HepG2 (cell line): ENCODE data around the gene S1PR2. TPM values are rescaled to one million over a fixed set of nuclear protein-coding genes. Genes with fewer than 3 reads are reported as not detected.
"Not testable (repeated sequence)": the region's sequence is repeated elsewhere in the genome, so short reads cannot be mapped to it uniquely, and the experiment has no call there.

Experiments used
- ATAC-seq: fragments of 200-7000 bp; cut with Tn5 transposase; 3 replicates; pipeline ENCODE4 v1.9.1; 2020; ENCODE audit warnings: mild to moderate bottlenecking, moderate library complexity
- BruUV-seq: library from RNA; stranded (reverse); fragments of 400-500 nt; replicated peaks from 2 replicates; lab custom pipeline; 2021; lab: Mats Ljungman, UMichigan
- CTCF ChIA-PET: fragments of 300-600 bp; formaldehyde crosslinking; extraction: SDS; loops from one replicate; lab custom pipeline; 2021; ENCODE audit warnings: low total read pairs, inconsistent platforms, low intra/inter-chr PET ratio; lab: Yijun Ruan, JAX
- POLR2A ChIA-PET: fragments of 350-600 bp; sonication (Branson Sonifier 250); formaldehyde crosslinking; loops from one replicate; lab custom pipeline; 2020; ENCODE audit warnings: antibody characterized with exemption, inconsistent platforms; lab: Yijun Ruan, JAX
- DNase-seq: peaks from one replicate; pipeline ENCODE4 v3.0.0-alpha.2; 2015; ENCODE audit warnings: low spot score
- FAIRE-seq: peaks from 3 replicates; lab custom pipeline; 2011; peaks lifted over from hg19 to GRCh38; lab: Jason Lieb, UNC
- H2AFZ ChIP-seq: one replicate; pipeline ENCODE4 v1.6.1; 2011; ENCODE audit warnings: low read length, inconsistent platforms
- H3K27ac ChIP-seq: fragments of 300-600 bp; 3 replicates; pipeline ENCODE4 v1.8.0; 2011; ENCODE audit warnings: mixed run types, mild to moderate bottlenecking, mixed read lengths, low read length, inconsistent platforms; ENCODE audit not compliant: insufficient read depth; ENCODE audit errors: extremely low read length
- H3K27me3 ChIP-seq, 2 experiments: fragments of 200-600 bp in 1 of 2; 2 replicates in 1 of 2; 3 replicates in 1 of 2; pipeline versions ENCODE4 v1.6.0 to v1.8.0; 2011; ENCODE audit warnings: low read length in 2 of 2, mild to moderate bottlenecking in 2 of 2, moderate library complexity in 2 of 2, inconsistent platforms in 1 of 2; ENCODE audit not compliant: insufficient read depth in 2 of 2, control insufficient read depth in 1 of 2
- H3K36me3 ChIP-seq, 2 experiments: fragments of 200-600 bp in 1 of 2; replicated peaks in 1 of 2; 2 replicates in 1 of 2; 3 replicates in 1 of 2; pipeline versions ENCODE4 v1.5.1 to v1.8.0; 2011; ENCODE audit warnings: low read length in 2 of 2, inconsistent platforms in 1 of 2; ENCODE audit not compliant: insufficient read depth in 2 of 2, control insufficient read depth in 1 of 2
- H3K4me1 ChIP-seq: 2 replicates; pipeline ENCODE4 v1.5.1; 2012; ENCODE audit warnings: low read length, inconsistent platforms; ENCODE audit not compliant: insufficient read depth
- H3K4me2 ChIP-seq: 2 replicates; pipeline ENCODE4 v1.6.0; 2011; ENCODE audit warnings: low read depth, low read length, inconsistent platforms
- H3K4me3 ChIP-seq, 3 experiments: fragments of 200-600 bp in 1 of 3; sonication (generic), shearing (Covaris generic) in 1 of 3; replicated peaks in 1 of 3; 2 replicates each; pipeline ENCODE4 v1.5.1; 2011 to 2016; ENCODE audit warnings: low read length in 3 of 3, inconsistent platforms in 2 of 3, low read depth in 2 of 3, mild to moderate bottlenecking in 2 of 3, control low read depth in 1 of 3, mixed read lengths in 1 of 3; ENCODE audit not compliant: insufficient read depth in 1 of 3
- H3K79me2 ChIP-seq: one replicate; pipeline ENCODE4 v1.6.1; 2011; ENCODE audit warnings: low read length, inconsistent platforms; ENCODE audit not compliant: insufficient read depth
- H3K9ac ChIP-seq: 2 replicates; pipeline ENCODE4 v1.6.0; 2011; ENCODE audit warnings: mild to moderate bottlenecking, low read depth, low read length, inconsistent platforms; ENCODE audit not compliant: insufficient read depth
- H3K9me3 ChIP-seq: 2 replicates; pipeline ENCODE4 v1.5.1; 2012; ENCODE audit warnings: mild to moderate bottlenecking, low read length
- H4K20me1 ChIP-seq: 2 replicates; pipeline ENCODE4 v1.6.0; 2011; ENCODE audit warnings: inconsistent platforms, mild to moderate bottlenecking, low read length, moderate library complexity; ENCODE audit not compliant: insufficient read depth
- CREB1 ChIP-seq, 2 experiments: fragments of 450-650 bp in 1 of 2; IDR thresholded peaks; 2 replicates each; pipeline ENCODE4 v1.6.1; 2016 to 2017; ENCODE audit warnings: control low read depth in 1 of 2, mild to moderate bottlenecking in 1 of 2, missing compliant biosample characterization in 1 of 2, missing genetic modification characterization in 1 of 2
- DPF2 ChIP-seq: sonication (generic); formaldehyde crosslinking; IDR thresholded peaks from 2 replicates; pipeline ENCODE4 v1.4.0; 2020; ENCODE audit warnings: mild to moderate bottlenecking, low read depth, missing genetic modification reagents, borderline replicate concordance
- HNF1A ChIP-seq, 2 experiments: sonication (generic) in 1 of 2; formaldehyde crosslinking in 1 of 2; IDR thresholded peaks; 2 replicates each; pipeline versions ENCODE4 v1.4.0 to v1.6.1; 2016 to 2020; ENCODE audit warnings: borderline replicate concordance in 1 of 2, low read depth in 1 of 2, mild to moderate bottlenecking in 1 of 2, missing genetic modification reagents in 1 of 2
- TOPORS ChIP-seq: sonication (generic); formaldehyde crosslinking; IDR thresholded peaks from 2 replicates; pipeline ENCODE4 v1.8.0; 2023; ENCODE audit warnings: mild to moderate bottlenecking, missing genetic modification reagents
- WGBS: methylation state at CpG from one replicate; pipeline ENCODE4 v1.1.6; 2017; ENCODE audit warnings: low lambda C conversion rate; 5-methylcytosine and 5-hydroxymethylcytosine counted together
- in situ Hi-C: cut with HindIII; loops from 2 replicates; pipeline ENCODE4 v1.10.0; 2017; ENCODE audit warnings: low pct_unique_long_range_greater_than_20kb; ENCODE audit not compliant: extremely low pct_ligation_motif_present
- intact Hi-C: fragments of 100-400 bp; cut with micrococcal nuclease; formaldehyde crosslinking; loops from one replicate; pipeline ENCODE4 v1.10.0; 2022; ENCODE audit not compliant: unreplicated experiment
- polyA plus RNA-seq, 8 experiments: library from polyadenylated mRNA; depleted of rRNA in 3 of 8; stranded (reverse) in 7 of 8; unstranded in 1 of 8; fragments of >200 nt; fragmentation: Illumina TruSeq in 4 of 8; extraction: Trizol in 4 of 8; gene quantifications; 2 replicates each; pipeline versions ENCODE4 v1.2.1 to v1.2.3, GENCODE V29; 2011 to 2016; ENCODE audit warnings: low read depth in 4 of 8, missing spikeins in 1 of 8, mixed read lengths in 1 of 8; ENCODE audit not compliant: insufficient read depth in 1 of 8
- total RNA-seq, 5 experiments: library from RNA; depleted of rRNA; stranded (reverse); fragments of >200 nt; fragmentation: Illumina TruSeq; extraction: Trizol; gene quantifications; 2 replicates each; pipeline ENCODE4 v1.2.3, GENCODE V29; 2016; ENCODE audit warnings: low read depth in 1 of 5

S1PR2 gene
- total and polyA plus RNA-seq, 2 of the 13 experiments (the other 11 are each of a cell fraction or from before 2014, with no cell fraction given): 0.91 to 1.3 TPM

- TF ChIP-seq HNF1A (IDR thresholded peaks at IDR 0.05; ENCODE audit: low read depth) (no peak), HNF1A (CRISPR knock-in tag; IDR thresholded peaks at IDR 0.05; ENCODE audit: borderline replicate concordance) (no peak), TOPORS (no peak)
Observed at GRCh38 chr19:10182076-10182475, 49.1 kb downstream of the S1PR2 start (continued).

- Histone ChIP-seq H3K9me3 (no peaks in the 10 kb centered on the region), H3K4me1 (no peaks in the 10 kb centered on the region), H3K27me3 (no peaks in the 10 kb centered on the region), H3K79me2 (peaks cover 7% of the 10 kb centered on the region), H4K20me1 (no peaks in the 10 kb centered on the region), H3K9ac (no peak overlapping the region), H3K27ac (no peak overlapping the region), H3K36me3 (peaks cover 8 to 52% of the 10 kb centered on the region in 2 experiments), H3K4me3 (no peak overlapping the region), H3K4me2 (no peak overlapping the region), H2AFZ (no peak overlapping the region)
- in situ Hi-C loops (no loop called here), intact Hi-C loops (no loop called here)
- 98% methylated on average over 7 of the region's 7 CpGs for WGBS
- DNase-seq: no peak
- CTCF ChIA-PET: no interaction called here
- ATAC-seq: no peak
- POLR2A ChIA-PET: no interaction called here
- no peak for FAIRE-seq
- TF ChIP-seq DPF2 (CRISPR knock-in tag) (no peak), CREB1 (IDR thresholded peaks at IDR 0.05) (peak; percentile 34; the same call in 1 of the 2 replicates), CREB1 (CRISPR knock-in tag; IDR thresholded peaks at IDR 0.05) (no peak)
- BruUV-seq: no TSS peak
Observed at GRCh38 chr19:10180459-10180858, 50.7 kb downstream of the S1PR2 start.

GRCh38 chr19:10180024-10180423 lies 51.1 kb downstream of the S1PR2 start:
- intact Hi-C loops, H3K79me2 ChIP-seq, POLR2A ChIA-PET: not testable (repeated sequence)

More at GRCh38 chr19:10180024-10180423, 51.1 kb downstream of the S1PR2 start:
- 99% methylated on average over 5 of the region's 6 CpGs for WGBS
- H4K20me1 ChIP-seq, BruUV-seq, FAIRE-seq, H3K4me3 ChIP-seq, CTCF ChIA-PET, H3K4me2 ChIP-seq, DNase-seq, ATAC-seq, in situ Hi-C loops, H3K9ac ChIP-seq, H3K27ac ChIP-seq, H3K4me1 ChIP-seq, H3K27me3 ChIP-seq, H2AFZ ChIP-seq, H3K9me3 ChIP-seq: not testable (repeated sequence)
- H3K36me3 ChIP-seq: peaks cover 9 to 56% of the 10 kb centered on the region in 2 experiments
